HG02840 (cell line): ENCODE results near the gene FMOD.

Experiments used
- ATAC-seq: cut with Tn5 transposase; IDR thresholded peaks from one replicate; pipeline ENCODE4 v1.9.1; 2021; ENCODE audit warnings: mild to moderate bottlenecking, moderate library complexity, moderate number of reproducible peaks; ENCODE audit not compliant: unreplicated experiment, low FRiP score

FMOD gene

DNA sequence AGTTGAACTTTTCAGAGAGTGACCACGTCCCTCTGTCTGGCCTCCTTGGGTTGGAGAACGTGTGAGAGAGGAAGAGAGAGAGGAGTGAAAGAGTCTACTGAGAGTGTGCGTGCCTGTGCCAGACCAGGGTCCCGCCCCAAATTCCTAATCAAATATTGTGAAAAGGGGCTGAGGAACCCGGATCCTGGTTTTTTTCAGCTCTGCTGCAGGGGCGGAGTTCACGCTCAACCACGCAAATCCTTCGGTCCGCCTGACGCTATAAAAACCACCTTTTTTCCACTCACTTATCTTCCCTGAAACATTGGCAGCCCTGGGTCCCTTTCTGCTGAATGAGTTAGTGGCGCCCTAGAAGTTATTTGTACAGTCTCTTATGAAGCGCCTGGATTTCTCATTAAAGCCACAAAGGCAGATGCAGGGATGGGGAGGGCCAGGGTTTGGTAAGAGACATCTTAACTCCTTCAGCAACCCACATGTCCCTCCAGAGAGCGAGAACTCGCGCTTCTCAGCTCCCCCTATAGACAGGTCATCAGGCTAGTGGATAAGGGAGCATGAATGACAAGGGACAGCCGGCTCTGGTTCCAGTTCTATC lies at the start of gene FMOD:
Gene FMOD (minus strand): TSS at position 86 of the 589 bp plus-strand sequence. CDS start 2,852 bp downstream, outside the sequence.
- ATAC-seq: no peak

DNA sequence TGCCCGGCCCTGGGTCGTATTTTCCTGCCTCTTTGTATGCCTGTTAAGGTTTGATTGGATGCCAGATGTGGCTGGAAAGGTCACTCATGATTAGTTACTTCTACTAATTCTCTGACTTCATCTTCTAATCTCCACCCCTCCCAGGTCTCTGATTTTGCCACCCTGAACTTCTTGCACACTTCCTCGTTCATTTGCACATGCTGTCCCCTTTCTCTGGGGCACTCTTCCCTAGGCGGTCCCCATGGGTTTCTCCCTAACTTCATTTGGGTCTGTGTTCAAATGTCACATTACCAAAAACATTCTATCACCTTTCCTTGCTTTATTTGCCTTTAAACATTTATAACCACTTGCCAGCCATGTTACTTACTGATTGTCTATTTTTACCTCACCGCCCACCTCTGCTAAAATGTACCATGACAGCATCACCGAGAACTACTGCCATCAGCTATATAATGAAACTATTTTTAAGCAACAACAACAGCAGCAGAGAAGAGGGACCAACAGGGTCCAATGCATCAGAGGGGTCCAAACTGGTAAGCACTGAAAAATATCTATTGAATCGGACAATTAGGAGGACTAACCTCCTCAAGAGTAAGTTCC lies 45.8 kb upstream of the FMOD start:
- no peak for ATAC-seq

DNA sequence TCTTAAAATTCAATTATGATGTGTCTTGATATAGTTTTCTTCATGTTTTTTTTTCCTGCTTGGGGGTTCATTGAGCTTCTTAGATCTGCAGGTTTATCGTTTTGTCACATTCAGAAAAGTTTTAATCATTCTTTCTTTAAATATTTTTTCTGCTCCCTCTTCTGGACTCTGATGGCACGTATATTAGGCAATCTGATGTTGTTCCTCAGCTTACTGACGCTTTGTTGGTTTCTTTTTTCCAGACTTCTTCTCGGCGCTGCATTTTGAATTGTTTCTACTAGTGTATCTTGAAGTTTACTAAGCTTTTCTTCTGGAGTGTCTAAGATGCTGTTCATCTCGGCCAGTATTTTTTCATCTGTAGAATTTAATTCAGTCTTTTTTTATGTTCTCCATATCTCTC lies 44.8 kb upstream of the FMOD start:
- ATAC-seq: no peak

DNA sequence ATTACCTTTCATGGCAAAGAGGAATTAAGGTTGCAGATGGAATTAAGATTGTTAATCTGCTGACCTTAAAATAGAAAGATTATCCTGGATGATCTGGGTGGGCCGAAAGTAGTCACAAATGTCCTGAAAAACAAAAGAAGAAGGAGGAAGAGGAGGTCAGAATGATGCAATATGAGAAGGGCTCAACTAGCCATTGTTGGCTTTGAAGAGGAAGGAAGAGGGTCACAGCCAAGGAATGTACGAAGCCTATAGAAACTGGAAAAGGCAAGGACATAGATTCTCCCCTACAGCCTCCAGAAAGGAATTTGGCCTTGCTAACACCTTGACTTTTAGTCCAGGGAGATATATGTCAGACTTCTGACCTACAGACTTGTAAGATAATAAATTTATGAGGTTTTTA lies 39.4 kb upstream of the FMOD start:
- ATAC-seq: no peak

DNA sequence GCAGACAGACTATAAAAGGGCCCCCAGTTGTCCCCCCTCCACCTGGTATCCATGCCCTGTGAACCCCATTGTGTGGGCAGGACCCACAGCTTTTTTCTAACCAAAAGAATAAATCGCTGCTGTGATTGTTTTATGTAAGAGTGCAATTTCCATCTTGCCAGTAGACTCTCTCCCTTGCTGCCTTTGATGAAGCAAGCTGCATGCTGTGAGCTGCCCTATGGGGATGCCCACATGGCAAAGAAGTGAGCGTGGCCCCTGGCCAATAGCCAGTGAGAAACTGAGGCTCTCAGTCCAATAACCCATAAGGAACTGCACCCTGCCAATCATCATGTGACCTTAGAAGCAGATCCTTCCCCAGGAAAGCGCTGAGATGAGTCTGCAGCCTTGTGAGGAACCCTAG lies 37.8 kb upstream of the FMOD start:
- no peak for ATAC-seq

DNA sequence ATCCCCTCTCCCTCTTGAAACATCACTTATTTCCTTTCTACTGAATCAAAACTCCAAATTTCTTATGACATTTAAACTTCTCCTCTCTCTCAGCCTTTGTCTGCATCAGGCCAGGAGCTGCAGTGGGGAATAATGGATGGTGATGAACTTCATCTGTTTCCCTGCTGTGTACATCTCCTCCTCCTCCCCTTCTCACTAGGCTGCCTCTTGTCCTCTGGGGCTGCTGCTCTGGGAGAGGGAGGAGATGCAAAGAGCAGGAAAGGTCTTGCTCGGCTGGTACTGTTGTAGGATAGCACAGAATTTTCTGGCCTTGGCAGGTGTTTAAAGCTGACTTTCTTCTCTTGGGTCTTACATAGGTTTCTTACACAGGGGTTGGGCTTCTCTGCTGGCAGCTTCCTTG lies 31.1 kb upstream of the FMOD start:
- no peak for ATAC-seq

DNA sequence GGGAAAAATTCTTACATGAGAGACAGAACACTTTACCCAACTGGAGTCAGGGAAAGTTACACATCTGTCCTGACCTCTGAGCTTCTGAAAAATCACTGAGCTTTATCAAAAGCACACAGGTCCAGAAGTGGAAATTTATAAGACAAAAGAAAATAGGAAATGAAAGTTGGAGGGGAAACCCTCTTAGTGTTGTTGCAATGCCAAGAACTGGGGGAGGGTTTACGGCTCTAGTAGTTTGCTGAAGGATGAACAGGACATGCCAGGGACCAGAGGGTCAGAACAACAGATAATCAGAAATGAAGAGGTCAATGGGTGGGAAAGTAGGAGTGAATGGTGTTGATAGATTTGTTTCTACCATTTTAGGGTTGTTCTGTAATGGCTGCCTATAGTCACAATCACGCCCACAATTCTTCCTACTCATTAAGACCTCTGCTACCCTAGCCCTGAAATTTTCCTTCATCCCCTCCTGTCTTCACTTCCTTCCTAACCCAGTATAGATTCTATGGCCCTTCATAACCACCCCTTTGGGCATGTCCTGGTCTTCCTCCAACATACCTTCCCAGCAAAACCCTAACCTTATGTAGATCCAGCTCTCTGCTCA lies 30.3 kb upstream of the FMOD start:
- no peak for ATAC-seq

DNA sequence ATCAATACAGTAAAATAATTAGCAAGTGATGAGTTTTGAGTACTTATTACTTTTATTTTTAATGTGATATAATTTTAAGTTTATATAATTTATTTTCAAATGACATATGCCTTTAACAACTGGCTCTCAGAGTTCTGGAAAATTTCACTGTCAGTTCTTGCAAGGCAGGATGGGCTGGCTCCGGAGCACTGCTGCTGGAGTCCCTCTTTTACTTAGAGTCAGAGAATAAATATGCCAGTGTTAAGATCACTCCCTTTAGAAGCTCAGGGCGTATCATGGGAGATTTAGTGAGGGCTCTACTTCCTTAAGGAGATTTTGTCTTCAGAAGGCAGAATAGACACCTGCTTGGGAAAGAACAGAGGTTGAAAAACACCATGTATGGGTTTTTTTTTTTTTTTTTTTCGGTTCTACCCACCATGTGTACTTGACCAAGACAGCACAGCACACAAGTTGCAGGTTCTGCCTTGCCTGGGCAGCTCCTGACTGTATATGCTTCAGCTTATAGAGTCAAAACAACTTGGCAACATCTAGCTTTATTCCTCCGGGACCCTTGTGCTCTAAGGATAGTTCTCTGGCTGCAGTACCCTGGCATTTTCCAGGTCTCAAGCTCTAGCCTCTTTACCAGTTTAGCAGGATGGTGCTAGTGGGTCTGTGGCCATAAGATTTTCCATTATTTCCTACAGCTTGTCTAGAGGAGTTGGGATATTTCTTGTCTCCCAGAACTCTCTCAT lies 29.7 kb upstream of the FMOD start:
- no peak for ATAC-seq

DNA sequence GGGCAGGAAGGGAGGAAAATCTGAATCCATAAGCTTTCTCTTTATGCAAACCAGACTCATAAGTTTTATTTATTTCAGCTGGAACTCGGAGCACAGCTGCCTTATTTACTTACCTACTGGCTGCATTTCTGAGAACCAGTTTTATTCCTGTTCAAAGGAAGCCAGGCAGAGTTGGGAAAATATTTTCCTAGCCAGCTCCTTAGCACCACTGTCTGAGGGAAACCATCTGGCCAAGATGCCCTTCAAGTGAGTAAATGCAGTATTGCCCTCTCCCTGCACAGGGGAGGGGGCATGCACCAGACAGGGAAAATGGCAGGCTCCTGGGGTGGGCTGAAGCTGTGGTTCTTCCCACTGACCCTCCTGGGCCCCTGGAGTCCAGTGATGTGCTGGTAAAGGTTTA lies 28.9 kb upstream of the FMOD start:
- ATAC-seq: no peak

DNA sequence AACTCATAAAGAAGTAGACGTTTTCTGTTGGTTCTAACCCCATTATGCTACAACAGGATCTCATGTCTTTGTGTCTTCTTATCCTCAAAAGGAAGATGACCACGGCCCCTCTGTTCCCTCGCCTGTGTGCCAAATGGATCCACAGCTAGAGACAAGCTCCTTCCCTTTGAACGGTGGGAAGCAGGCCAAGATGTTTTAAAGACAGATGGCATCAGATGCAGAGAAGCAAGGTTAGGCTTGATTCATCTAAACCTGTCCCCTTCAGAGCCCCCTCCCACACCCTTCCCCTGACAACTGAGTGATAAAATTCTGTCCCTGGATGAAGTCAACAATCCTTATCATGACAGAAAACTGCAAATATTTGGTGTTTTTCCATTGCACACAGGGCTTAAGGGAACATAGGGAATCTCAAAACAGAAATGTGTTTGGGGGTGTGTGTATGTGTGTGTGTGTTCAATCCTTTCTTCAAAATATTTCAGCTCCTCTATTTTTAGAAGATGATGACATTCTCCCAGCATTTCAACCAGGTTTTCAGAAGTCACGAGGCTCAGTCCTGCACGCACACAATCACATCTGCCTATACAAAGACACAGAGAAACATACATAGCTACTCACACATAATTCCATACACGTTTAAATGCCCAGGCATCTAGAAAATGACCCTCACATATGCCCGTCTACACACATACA lies 27.8 kb upstream of the FMOD start:
- no peak for ATAC-seq

DNA sequence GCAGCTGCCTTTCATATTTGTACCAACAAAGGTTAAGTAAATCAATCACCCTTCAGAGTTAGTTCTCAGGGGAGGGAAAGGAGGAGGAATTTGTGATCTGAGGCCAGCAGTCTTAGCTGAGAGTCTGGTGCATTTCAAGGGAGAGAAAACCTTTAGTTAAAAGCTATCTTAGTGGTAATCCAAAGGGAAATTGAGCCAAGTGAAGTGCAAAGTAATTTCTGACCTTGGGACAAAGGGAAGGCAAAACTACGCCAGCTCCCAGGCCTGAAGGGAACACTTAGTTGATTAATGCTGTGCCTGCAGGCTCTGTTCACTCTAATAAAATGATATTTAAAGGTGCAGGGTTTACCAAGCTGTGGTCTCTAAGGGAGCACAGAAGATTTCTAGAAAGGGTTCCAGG lies 23.1 kb upstream of the FMOD start:
- ATAC-seq: no peak

DNA sequence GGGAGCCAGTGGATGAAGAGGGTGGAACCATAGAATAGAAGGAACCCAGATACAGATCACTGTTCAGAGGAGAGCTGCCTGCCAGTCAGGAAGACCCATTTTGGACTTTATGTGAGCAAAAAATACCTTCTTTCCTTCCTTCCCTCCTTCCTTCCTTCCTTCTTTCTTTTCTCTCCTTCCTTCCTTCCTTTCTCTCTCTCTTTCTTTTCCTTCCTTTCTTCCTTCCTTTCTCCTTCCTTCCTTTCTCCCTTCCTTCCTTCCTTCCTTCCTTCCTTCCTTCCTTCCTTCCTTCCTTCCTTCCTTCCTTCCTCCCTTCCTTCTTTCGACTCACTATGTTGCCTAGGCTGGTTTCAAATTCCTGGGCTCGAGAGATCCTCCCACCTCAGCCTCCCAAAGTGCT lies 22.1 kb upstream of the FMOD start:
- ATAC-seq: no peak

DNA sequence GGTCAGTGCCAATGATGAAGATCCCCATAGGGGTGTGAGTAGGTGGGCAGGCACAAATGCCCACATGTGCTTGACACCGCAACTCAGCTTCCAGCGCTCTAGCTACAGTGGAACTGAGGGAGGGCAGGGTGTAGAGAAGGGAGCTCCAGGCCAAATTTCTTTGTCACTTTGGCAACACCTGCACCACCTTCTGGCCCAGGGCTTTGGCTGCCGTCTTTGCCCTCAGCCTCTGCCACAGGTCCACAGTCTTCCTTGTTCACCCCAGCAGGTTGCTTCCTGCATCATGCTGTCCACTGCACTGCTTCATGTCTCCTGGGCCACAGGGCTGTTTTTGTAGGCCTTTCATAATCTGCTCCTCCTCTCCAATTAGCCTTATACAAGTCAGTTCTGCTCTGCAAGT lies 20.4 kb upstream of the FMOD start:
- ATAC-seq: no peak

DNA sequence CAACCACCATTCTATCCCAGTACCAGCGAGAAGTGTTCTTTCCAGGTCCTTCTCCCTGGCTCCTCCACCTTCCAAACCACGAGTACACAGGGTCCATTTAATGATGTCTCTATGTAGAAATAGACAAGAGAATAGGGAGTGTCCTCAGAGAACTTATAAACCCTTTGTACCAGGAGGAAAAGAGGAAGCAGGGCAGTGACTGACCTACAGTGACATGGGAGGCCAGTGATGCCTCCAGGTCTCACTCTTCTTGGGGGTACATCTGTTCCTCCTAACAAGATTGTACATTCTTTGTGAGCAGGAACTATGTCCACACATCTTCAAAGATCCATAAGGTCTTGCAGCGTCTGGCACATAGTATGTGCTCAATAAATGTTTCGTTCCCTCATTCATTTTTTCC lies 18.7 kb upstream of the FMOD start:
- no peak for ATAC-seq

DNA sequence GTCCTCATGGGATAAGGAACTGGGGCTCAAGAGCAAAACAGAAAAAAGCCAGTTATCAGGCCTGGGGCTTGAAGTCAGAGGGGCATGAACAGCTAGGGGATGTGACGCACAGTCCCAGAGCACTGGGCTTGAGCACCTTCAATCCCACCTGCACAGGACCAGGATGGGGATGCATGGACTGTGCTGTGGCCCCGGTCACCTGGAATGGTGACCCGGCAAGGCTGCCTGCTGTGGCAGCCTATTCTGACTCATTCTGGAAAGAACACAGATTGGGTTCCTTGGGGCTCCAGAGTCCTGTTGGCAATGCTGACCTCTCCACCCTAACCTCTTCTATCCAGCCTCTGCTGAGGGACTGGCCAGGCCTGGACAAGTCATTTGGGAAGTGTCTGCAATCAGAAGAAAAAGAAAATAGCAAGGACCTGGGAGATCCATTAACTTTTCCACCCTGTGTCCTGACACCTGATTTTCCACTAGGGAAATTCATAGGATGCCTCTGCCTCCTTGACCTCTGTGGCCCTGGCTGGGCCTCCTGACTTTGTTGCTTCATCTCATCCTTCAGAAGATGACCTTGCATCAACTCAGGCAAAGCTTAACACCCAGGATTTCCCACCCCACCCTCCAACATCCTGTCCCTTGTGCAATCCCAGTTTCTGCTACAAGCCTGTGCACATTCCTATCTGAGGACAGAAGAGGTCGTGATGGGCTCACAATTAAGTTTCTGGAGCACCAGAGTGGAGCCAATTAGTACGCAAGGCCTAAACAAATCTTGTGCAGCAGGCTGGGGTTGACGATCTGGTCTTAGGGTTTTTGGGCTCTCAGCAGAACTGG lies 17.9 kb upstream of the FMOD start:
- no peak for ATAC-seq

DNA sequence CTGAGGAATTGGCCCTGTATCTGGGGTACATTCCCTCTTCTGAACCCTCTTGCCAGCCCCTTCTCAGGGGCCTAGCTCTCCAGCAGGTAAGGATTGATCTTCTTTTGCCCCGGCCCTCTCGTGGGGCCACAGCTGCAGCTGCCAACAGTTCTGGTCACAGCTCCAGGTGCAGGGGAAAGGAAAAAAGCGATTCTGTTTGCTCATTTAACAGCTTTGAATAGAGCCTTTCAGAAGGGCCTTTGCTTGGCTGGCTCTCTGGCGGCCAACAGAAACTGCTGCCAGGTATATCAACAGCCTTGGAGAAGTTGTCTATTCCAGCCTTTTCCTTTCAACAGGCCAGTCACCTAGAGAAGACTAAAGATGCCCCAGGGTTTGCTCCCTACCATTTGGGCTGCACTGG lies 16.1 kb upstream of the FMOD start:
- ATAC-seq: no peak

DNA sequence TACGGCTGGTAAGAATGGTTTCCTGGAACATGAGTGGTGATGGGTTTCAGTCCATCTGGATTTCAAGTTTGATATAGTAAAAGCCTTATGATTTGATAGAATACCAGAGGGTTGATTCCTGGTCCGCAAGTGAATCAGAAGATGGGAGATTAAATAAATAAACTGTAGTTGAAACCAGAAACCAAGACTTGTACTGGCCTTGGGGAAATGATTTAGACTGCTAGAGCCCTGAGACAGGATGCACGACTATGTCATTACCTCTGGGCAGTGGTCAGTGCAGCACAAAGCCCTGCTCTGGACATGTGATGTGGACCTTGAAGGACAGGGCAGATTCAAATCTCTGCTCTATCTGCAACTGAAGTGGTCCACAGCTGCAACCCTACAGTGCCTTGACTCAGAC lies 15.6 kb upstream of the FMOD start:
- no peak for ATAC-seq

DNA sequence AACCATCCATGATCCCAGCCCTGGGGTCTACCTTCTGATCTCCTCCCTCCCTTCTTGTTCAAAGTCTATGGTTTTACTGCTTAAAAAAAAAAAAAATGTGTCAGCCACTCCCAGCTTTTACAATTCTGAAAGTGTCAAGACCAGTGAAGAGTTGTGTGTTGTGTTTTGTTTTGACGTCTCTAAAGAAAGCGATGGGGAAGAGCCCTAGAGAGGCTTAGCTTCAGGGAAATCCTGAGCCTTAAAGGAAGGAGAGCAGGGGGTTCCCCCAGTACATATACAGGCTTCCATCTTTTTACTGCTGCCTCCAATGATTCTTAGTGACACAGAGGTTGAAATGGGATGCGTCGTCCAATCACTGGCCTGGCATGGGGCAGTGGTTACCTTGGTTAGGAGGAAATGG lies 13.9 kb upstream of the FMOD start:
- no peak for ATAC-seq

DNA sequence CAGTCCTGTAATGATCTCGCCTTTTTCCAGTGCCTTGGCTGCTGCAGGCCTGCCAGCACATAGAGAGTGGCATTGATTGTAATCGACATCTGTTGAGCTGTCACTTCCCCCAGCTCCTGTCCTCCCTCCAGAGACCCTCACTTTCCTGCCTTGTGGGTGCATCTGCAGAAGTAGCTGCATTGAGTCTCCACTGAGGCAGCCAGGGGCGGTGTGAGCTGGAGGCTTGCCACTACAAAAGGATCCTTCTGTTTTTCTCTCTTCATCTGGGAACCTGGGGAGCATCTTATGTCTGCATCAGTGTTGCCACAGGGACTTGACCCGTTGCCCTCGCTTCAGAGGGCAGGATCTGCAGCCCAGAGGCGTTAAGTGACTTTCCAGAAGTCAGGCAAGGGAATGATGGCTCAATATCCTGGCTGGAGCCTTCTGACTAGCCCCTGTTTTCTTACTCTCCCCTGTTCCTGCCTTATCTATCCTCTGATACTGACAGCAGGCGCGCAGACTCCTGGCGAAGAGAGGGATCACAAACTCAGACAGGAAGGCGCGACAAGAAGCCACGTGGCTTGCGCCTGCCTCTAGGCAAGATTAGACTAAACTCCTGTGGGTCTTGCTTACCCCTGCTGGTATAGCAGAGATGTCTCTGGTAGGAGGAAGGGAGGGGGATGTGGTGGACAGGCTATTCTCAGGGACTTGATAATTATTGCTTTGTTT lies 13.3 kb upstream of the FMOD start:
- ATAC-seq: no peak

DNA sequence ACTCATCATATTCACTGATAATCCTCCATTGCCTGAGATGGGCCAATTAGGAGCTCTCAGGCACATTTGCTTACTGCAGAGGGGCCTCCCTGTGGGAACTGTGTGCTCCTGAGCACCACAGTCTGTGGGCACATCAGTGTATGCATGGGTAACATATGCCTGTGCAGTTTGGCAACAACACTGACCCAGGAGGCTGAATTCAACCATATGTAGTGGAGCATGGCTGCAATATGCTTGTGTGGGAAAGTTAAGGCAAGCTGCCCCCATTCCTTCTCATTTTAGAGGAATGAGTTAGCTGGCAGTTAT lies 11.8 kb upstream of the FMOD start:
- no peak for ATAC-seq
